Measurements from ENCODE around the gene RTL9.

GRCh38 chrX:110395877-110396276 is 37.2 kb downstream of the RTL9 start:
- TF ChIP-seq, protein P1, sequence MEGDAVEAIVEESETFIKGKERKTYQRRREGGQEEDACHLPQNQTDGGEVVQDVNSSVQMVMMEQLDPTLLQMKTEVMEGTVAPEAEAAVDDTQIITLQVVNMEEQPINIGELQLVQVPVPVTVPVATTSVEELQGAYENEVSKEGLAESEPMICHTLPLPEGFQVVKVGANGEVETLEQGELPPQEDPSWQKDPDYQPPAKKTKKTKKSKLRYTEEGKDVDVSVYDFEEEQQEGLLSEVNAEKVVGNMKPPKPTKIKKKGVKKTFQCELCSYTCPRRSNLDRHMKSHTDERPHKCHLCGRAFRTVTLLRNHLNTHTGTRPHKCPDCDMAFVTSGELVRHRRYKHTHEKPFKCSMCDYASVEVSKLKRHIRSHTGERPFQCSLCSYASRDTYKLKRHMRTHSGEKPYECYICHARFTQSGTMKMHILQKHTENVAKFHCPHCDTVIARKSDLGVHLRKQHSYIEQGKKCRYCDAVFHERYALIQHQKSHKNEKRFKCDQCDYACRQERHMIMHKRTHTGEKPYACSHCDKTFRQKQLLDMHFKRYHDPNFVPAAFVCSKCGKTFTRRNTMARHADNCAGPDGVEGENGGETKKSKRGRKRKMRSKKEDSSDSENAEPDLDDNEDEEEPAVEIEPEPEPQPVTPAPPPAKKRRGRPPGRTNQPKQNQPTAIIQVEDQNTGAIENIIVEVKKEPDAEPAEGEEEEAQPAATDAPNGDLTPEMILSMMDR (IDR thresholded peaks at IDR 0.05), result no peak
- TF ChIP-seq SIN3A (IDR thresholded peaks at IDR 0.05; ENCODE audit: borderline replicate concordance, insufficient read depth, low read depth, low read length), result no peak
- no peak for TF ChIP-seq REST (IDR thresholded peaks at IDR 0.05; ENCODE audit: insufficient read depth in 1 of 2, low read depth in 2 of 2, low read length in 1 of 2)
- no peak for TF ChIP-seq TCF7L2 (IDR thresholded peaks at IDR 0.05; ENCODE audit: low read depth, low read length)
- TF ChIP-seq POLR2AphosphoS5 (IDR thresholded peaks at IDR 0.05; ENCODE audit: low read depth, low read length), result no peak
